Panc1 (cell line): Measurements from ENCODE around the gene NOX5. TPM values are rescaled to one million over a fixed set of nuclear protein-coding genes. Genes with fewer than 3 reads are reported as not detected.

Source experiments
- ATAC-seq: fragments of 200-7000 bp; cut with Tn5 transposase; 2 replicates; pipeline ENCODE4 v1.9.1; 2020; ENCODE audit warnings: mild to moderate bottlenecking, moderate library complexity
- BruUV-seq: library from RNA; stranded (reverse); fragments of 400-500 nt; replicated peaks from 2 replicates; lab custom pipeline; 2021; lab: Mats Ljungman, UMichigan
- CTCF ChIA-PET: fragments of 300-600 bp; sonication (Branson Sonifier 250); formaldehyde crosslinking; loops from one replicate; lab custom pipeline; 2022; ENCODE audit warnings: antibody characterized with exemption; lab: Charles Lee
- POLR2A ChIA-PET: fragments of 300-600 bp; sonication (Branson Sonifier 250); formaldehyde crosslinking; loops from one replicate; lab custom pipeline; 2022; ENCODE audit warnings: antibody characterized with exemption; lab: Charles Lee
- DNase-seq: peaks from one replicate; pipeline ENCODE4 v3.0.0-alpha.2; 2010; ENCODE audit warnings: low read depth, low spot score
- H3K27ac ChIP-seq: 2 replicates; pipeline ENCODE4 v1.5.1; 2011; ENCODE audit warnings: mild to moderate bottlenecking, low read length, inconsistent platforms
- H3K27me3 ChIP-seq: fragments of 200-500 bp; sonication (Bioruptor generic); 2 replicates; pipeline ENCODE4 v1.6.0; 2014; ENCODE audit warnings: low read length, inconsistent platforms; ENCODE audit not compliant: control insufficient read depth, insufficient read depth
- H3K36me3 ChIP-seq: fragments of 200-500 bp; sonication (Bioruptor generic); 2 replicates; pipeline ENCODE4 v1.5.1; 2014; ENCODE audit warnings: inconsistent platforms, mild to moderate bottlenecking, low read length, moderate library complexity; ENCODE audit not compliant: control insufficient read depth, insufficient read depth
- H3K4me1 ChIP-seq: 2 replicates; pipeline ENCODE4 v1.5.1; 2011; ENCODE audit warnings: inconsistent platforms, mild to moderate bottlenecking, low read length, moderate library complexity; ENCODE audit not compliant: control insufficient read depth, insufficient read depth
- H3K4me3 ChIP-seq, 2 experiments: 2 replicates each; pipeline ENCODE4 v1.5.1; 2011 to 2012; ENCODE audit warnings: low read depth in 2 of 2, low read length in 2 of 2, mild to moderate bottlenecking in 2 of 2, inconsistent platforms in 1 of 2, moderate library complexity in 1 of 2
- H3K9me3 ChIP-seq: fragments of 200-500 bp; sonication (Bioruptor generic); 2 replicates; pipeline ENCODE4 v1.5.1; 2014; ENCODE audit warnings: low read depth, mild to moderate bottlenecking, inconsistent platforms, low read length, moderate library complexity; ENCODE audit not compliant: control insufficient read depth, insufficient read depth
- POLR2AphosphoS5 ChIP-seq: IDR thresholded peaks from 2 replicates; pipeline ENCODE4 v1.6.1; 2012; ENCODE audit warnings: mild to moderate bottlenecking, low read depth, low read length, moderate library complexity
- SIN3A ChIP-seq: IDR thresholded peaks from 2 replicates; pipeline ENCODE4 v1.6.1; 2012; ENCODE audit warnings: low read depth, mild to moderate bottlenecking, low read length, moderate library complexity, borderline replicate concordance; ENCODE audit not compliant: insufficient read depth
- TCF7L2 ChIP-seq: IDR thresholded peaks from 2 replicates; pipeline ENCODE4 v1.6.1; 2011; ENCODE audit warnings: mild to moderate bottlenecking, low read depth, low read length, inconsistent platforms
- in situ Hi-C: cut with HindIII; loops from 2 replicates; pipeline ENCODE4 v1.10.0; 2016; ENCODE audit warnings: low sequenced_read_pairs, low pct_unique_long_range_greater_than_20kb
- intact Hi-C: fragments of 100-400 bp; cut with micrococcal nuclease; formaldehyde crosslinking; loops from one replicate; pipeline ENCODE4 v1.10.0; 2022; ENCODE audit not compliant: unreplicated experiment
- total RNA-seq: library from RNA; stranded (reverse); gene quantifications from one replicate; pipeline ENCODE4 v1.2.1, GENCODE V29; 2021; ENCODE audit not compliant: unreplicated experiment
- TF ChIP-seq, protein P1 (sequence below), 2 experiments: IDR thresholded peaks; 2 replicates each; pipeline ENCODE4 v1.6.1; 2011 to 2012; ENCODE audit warnings: low read depth in 2 of 2, control low read depth in 1 of 2, low read length in 1 of 2, mild to moderate bottlenecking in 1 of 2, moderate library complexity in 1 of 2; ENCODE audit not compliant: insufficient read depth in 1 of 2
- TF ChIP-seq, protein P2 (sequence below): fragments of 450-650 bp; IDR thresholded peaks from 2 replicates; pipeline ENCODE4 v1.5.1; 2017; ENCODE audit warnings: mild to moderate bottlenecking

NOX5 gene
- total RNA-seq, 1 experiment from 2014 or later, result 0.26 TPM

DNA sequence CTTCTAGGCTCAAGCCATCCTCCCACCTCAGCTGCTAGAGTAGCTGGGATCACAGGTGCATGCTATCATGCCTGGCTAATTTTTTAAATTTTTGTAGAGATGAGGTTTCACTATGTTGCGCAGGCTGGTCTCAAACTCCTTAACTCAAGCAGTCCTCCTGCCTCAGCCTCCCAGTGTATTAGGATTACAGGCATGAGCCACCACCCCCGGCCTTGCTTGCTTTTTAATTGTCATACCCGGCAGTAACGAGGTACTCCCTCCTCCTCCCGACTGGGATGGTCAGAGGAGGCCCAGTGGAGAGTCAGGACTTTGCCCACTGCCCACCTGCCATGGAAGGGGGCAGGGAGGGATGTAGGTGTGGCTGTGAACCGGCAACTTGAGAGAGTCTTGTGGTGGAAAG, 4.5 kb downstream of the NOX5 start:
- no peak for DNase-seq
- Histone ChIP-seq H3K36me3 (no peaks in the 10 kb centered on the region), H3K4me3 (no peak overlapping the region), H3K4me1 (no peaks in the 10 kb centered on the region), H3K27me3 (peaks cover 7% of the 10 kb centered on the region), H3K27ac (no peak overlapping the region), H3K9me3 (no peaks in the 10 kb centered on the region)
- POLR2A ChIA-PET, result no interaction called here
- CTCF ChIA-PET, result no interaction called here
- TF ChIP-seq, protein P1, sequence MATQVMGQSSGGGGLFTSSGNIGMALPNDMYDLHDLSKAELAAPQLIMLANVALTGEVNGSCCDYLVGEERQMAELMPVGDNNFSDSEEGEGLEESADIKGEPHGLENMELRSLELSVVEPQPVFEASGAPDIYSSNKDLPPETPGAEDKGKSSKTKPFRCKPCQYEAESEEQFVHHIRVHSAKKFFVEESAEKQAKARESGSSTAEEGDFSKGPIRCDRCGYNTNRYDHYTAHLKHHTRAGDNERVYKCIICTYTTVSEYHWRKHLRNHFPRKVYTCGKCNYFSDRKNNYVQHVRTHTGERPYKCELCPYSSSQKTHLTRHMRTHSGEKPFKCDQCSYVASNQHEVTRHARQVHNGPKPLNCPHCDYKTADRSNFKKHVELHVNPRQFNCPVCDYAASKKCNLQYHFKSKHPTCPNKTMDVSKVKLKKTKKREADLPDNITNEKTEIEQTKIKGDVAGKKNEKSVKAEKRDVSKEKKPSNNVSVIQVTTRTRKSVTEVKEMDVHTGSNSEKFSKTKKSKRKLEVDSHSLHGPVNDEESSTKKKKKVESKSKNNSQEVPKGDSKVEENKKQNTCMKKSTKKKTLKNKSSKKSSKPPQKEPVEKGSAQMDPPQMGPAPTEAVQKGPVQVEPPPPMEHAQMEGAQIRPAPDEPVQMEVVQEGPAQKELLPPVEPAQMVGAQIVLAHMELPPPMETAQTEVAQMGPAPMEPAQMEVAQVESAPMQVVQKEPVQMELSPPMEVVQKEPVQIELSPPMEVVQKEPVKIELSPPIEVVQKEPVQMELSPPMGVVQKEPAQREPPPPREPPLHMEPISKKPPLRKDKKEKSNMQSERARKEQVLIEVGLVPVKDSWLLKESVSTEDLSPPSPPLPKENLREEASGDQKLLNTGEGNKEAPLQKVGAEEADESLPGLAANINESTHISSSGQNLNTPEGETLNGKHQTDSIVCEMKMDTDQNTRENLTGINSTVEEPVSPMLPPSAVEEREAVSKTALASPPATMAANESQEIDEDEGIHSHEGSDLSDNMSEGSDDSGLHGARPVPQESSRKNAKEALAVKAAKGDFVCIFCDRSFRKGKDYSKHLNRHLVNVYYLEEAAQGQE (IDR thresholded peaks at IDR 0.05; ENCODE audit: insufficient read depth in 1 of 2, low read depth in 2 of 2, low read length in 1 of 2), result no peak
- TF ChIP-seq TCF7L2 (no peak), SIN3A (no peak), POLR2AphosphoS5 (no peak)
- TF ChIP-seq, protein P2, sequence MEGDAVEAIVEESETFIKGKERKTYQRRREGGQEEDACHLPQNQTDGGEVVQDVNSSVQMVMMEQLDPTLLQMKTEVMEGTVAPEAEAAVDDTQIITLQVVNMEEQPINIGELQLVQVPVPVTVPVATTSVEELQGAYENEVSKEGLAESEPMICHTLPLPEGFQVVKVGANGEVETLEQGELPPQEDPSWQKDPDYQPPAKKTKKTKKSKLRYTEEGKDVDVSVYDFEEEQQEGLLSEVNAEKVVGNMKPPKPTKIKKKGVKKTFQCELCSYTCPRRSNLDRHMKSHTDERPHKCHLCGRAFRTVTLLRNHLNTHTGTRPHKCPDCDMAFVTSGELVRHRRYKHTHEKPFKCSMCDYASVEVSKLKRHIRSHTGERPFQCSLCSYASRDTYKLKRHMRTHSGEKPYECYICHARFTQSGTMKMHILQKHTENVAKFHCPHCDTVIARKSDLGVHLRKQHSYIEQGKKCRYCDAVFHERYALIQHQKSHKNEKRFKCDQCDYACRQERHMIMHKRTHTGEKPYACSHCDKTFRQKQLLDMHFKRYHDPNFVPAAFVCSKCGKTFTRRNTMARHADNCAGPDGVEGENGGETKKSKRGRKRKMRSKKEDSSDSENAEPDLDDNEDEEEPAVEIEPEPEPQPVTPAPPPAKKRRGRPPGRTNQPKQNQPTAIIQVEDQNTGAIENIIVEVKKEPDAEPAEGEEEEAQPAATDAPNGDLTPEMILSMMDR, result no peak
- no peak for ATAC-seq
- BruUV-seq, result no TSS peak
- in situ Hi-C loops, result no loop called here
- intact Hi-C loops, result no loop called here

DNA sequence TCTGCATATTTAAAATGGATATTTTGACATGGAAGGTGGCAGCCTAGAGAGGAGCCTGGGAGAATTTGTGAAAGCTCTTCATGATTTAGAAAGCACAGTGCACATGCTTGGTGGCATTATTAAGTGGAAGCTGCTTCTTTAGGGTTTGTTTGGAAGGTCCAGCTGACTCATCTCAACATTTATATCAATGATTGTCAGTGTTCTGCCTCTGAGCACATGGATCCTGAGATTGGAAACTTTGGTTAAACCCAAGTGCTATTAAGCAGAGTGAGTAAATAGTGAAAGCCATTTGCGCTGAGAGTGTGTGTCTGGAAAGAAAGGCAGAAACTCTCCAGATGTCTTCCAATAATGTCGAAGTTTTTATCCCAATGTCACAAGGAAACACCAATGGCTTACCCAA, 7.4 kb downstream of the NOX5 start:
- no TSS peak for BruUV-seq
- Histone ChIP-seq H3K27me3 (peaks cover 5% of the 10 kb centered on the region), H3K27ac (no peak overlapping the region), H3K9me3 (no peaks in the 10 kb centered on the region), H3K4me1 (no peaks in the 10 kb centered on the region), H3K4me3 (no peak overlapping the region), H3K36me3 (no peaks in the 10 kb centered on the region)
- TF ChIP-seq SIN3A (no peak), TCF7L2 (no peak), POLR2AphosphoS5 (no peak)
- TF ChIP-seq, protein P2, result no peak
- TF ChIP-seq, protein P1 (IDR thresholded peaks at IDR 0.05; ENCODE audit: insufficient read depth in 1 of 2, low read depth in 2 of 2, low read length in 1 of 2), result no peak
- in situ Hi-C loops (no loop called here), intact Hi-C loops (no loop called here)
- DNase-seq, result no peak
- ChIA-PET CTCF (interaction anchor here (0.7 kb wide), 1 partner anchor 41 kb away, joined by 3 read pairs; no protein-coding TSS in a partner anchor), POLR2A (no interaction called here)
- no peak for ATAC-seq
